Gastroesophageal sphincter (tissue), 4 donors: ENCODE measurements around the gene MOB3B. TPM values are rescaled to one million over a fixed set of nuclear protein-coding genes. Genes with fewer than 3 reads are reported as not detected.

ENCODE experiments used
- ATAC-seq: fragments of 150-250 bp; one replicate; pipeline ENCODE4 v1.9.1; 2016; ENCODE audit warnings: mild to moderate bottlenecking, moderate library complexity
- H3K27ac ChIP-seq, 4 donors: fragments of 200-600 bp; sonication (generic) in 3 of 4; 1 replicate in 3 of 4; 2 replicates in 1 of 4; pipeline ENCODE4 v1.5.1; 2016 to 2019
- H3K27me3 ChIP-seq: fragments of 200-600 bp; sonication (generic); one replicate; pipeline ENCODE4 v1.5.1; 2019
- H3K36me3 ChIP-seq, 2 donors: fragments of 200-600 bp; sonication (generic); one replicate each; pipeline ENCODE4 v1.5.1; 2019; ENCODE audit warnings: control low read depth in 1 of 2
- H3K4me1 ChIP-seq, 3 donors: fragments of 200-600 bp; sonication (generic); 1 replicate in 2 of 3; 2 replicates in 1 of 3; pipeline ENCODE4 v1.5.1; 2016 to 2019; ENCODE audit warnings: control low read depth in 2 of 3
- H3K4me3 ChIP-seq, 2 donors: fragments of 200-600 bp; sonication (generic); one replicate each; pipeline ENCODE4 v1.5.1; 2019; ENCODE audit warnings: mild to moderate bottlenecking in 1 of 2, moderate library complexity in 1 of 2
- H3K9me3 ChIP-seq, 3 donors: fragments of 200-600 bp; sonication (generic); one replicate each; pipeline ENCODE4 v1.5.1; 2017 to 2019; ENCODE audit warnings: control low read depth in 2 of 3
- EP300 ChIP-seq: sonication (generic); formaldehyde crosslinking; IDR thresholded peaks from one replicate; pipeline ENCODE4 v1.6.1; 2017; ENCODE audit warnings: antibody characterized with exemption, mild to moderate bottlenecking
- POLR2A ChIP-seq, 2 donors: fragments of 450-650 bp; IDR thresholded peaks; one replicate each; pipeline ENCODE4 v1.6.1; 2017; ENCODE audit warnings: antibody characterized with exemption in 2 of 2, mild to moderate bottlenecking in 2 of 2, moderate library complexity in 1 of 2
- POLR2AphosphoS5 ChIP-seq: sonication (generic); formaldehyde crosslinking; IDR thresholded peaks from one replicate; pipeline ENCODE4 v1.6.1; 2017; ENCODE audit warnings: antibody characterized with exemption
- WGBS, 2 donors: methylation state at CpG; one replicate each; pipeline ENCODE4 v1.1.5; 2018; ENCODE audit warnings: low coverage in 1 of 2; 5-methylcytosine and 5-hydroxymethylcytosine counted together
- total RNA-seq, 4 donors: library from RNA; depleted of rRNA; stranded (reverse); fragments of >200 nt; gene quantifications; one replicate each; pipeline ENCODE4 v1.1.0, GENCODE V29; 2016
- TF ChIP-seq, protein P1 (sequence below), 4 experiments: fragments of 200-600 bp in 2 of 4; fragments of 450-650 bp in 2 of 4; sonication (generic) in 1 of 4; IDR thresholded peaks; one replicate each; pipeline ENCODE4 v1.5.1; 2017 to 2019; ENCODE audit warnings: antibody characterized with exemption in 4 of 4, mild to moderate bottlenecking in 2 of 4, moderate library complexity in 2 of 4

Gene MOB3B
- total RNA-seq, 4 donors from 2014 or later: 10.2 to 12.4 (median 11.6) TPM

DNA sequence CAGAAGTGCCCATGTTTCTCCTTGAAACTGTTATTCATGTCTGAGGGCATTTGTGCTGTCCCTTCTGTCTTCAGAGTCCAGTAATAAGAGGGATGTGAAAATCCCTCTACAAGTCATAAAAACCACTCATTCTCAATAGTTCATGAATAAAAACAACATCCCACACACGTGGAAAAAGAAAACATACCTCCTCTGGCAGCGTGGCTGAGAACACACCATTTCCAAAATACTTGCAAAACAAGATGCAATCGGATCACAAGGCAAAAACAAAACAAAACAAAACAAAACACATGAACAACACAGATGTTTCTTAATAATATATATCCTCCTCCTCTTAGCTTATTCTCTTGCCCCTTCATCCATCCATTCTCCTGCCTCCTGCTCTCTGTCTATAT is 161.7 kb downstream of the MOB3B start:
- WGBS, 2 donors: 37 to 40% methylated on average over 2 to 3 of the region's 3 CpGs
- Histone ChIP-seq H3K36me3 (no peaks in the 10 kb centered on the region), H3K9me3 (no peaks in the 10 kb centered on the region), H3K27me3 (no peaks in the 10 kb centered on the region), H3K27ac (peak overlapping the region in 2 of 4 donors; percentile 2 to 44), H3K4me1 (peaks cover 0 to 38% (median 15%) of the 10 kb centered on the region in 3 donors), H3K4me3 (no peak overlapping the region)
- TF ChIP-seq EP300 (no peak), POLR2AphosphoS5 (no peak), POLR2A (IDR thresholded peaks at IDR 0.05) (no peak)
- TF ChIP-seq, protein P1, sequence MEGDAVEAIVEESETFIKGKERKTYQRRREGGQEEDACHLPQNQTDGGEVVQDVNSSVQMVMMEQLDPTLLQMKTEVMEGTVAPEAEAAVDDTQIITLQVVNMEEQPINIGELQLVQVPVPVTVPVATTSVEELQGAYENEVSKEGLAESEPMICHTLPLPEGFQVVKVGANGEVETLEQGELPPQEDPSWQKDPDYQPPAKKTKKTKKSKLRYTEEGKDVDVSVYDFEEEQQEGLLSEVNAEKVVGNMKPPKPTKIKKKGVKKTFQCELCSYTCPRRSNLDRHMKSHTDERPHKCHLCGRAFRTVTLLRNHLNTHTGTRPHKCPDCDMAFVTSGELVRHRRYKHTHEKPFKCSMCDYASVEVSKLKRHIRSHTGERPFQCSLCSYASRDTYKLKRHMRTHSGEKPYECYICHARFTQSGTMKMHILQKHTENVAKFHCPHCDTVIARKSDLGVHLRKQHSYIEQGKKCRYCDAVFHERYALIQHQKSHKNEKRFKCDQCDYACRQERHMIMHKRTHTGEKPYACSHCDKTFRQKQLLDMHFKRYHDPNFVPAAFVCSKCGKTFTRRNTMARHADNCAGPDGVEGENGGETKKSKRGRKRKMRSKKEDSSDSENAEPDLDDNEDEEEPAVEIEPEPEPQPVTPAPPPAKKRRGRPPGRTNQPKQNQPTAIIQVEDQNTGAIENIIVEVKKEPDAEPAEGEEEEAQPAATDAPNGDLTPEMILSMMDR (IDR thresholded peaks at IDR 0.05): no peak
- peak; percentile 64 for ATAC-seq

- peaks cover 0 to 37% (median 15%) of the 10 kb centered on the region in 3 donors for H3K4me1 ChIP-seq
- no peak for ATAC-seq
- H3K36me3 ChIP-seq: no peaks in the 10 kb centered on the region
- no peaks in the 10 kb centered on the region for H3K27me3 ChIP-seq
- H3K9me3 ChIP-seq: no peaks in the 10 kb centered on the region
- no peak for TF ChIP-seq POLR2A (IDR thresholded peaks at IDR 0.05)
- no peak for TF ChIP-seq POLR2AphosphoS5
- TF ChIP-seq, protein P1 (IDR thresholded peaks at IDR 0.05): no peak
- TF ChIP-seq EP300: no peak
- H3K4me3 ChIP-seq: no peak overlapping the region
- H3K27ac ChIP-seq: peak overlapping the region in 2 of 4 donors; percentile 2 to 44
- WGBS, 2 donors: 87 to 94% methylated on average over 3 to 6 of the region's 6 CpGs
These were observed 162.3 kb downstream of the MOB3B start for GRCh38 chr9:27367175-27367798.

DNA sequence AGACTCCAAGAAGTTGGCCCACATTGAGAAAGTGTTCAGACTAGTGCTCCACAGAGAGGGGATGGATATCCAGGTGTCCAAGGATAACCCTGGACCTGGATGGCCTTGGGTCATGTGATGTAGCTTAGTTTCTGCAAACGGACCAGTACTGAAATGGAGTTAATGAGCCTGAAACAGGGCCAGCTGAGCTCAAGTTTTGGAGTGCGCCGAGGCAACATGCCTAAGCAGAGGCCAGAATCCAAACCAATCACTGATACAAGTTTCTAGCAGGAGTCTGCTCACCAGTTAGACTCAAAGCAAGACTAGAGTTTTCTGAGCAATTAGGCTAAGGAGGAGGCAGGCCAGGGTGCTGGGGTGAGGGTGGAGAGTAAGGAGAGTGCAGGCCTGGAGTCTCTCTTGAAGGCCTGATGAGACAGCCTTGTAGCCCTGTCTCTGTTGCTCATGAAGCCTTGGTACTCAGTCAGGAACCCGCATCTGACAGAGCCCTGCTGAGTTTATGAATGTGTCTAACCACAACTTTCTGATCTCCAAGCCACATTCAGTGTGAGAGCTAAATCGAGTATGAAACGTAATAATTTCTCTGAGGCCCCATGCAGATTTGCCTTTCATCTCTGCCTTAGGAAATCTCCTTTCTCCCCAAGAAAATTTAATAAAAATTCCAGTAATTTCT is 163.8 kb downstream of the MOB3B start:
- no peak overlapping the region for H3K4me3 ChIP-seq
- H3K27ac ChIP-seq: no peak overlapping the region
- TF ChIP-seq POLR2A (IDR thresholded peaks at IDR 0.05) (no peak), POLR2AphosphoS5 (no peak), EP300 (no peak)
- TF ChIP-seq, protein P1 (IDR thresholded peaks at IDR 0.05): no peak
- H3K27me3 ChIP-seq: no peaks in the 10 kb centered on the region
- H3K4me1 ChIP-seq: peaks cover 0 to 32% (median 15%) of the 10 kb centered on the region in 3 donors
- H3K36me3 ChIP-seq: no peaks in the 10 kb centered on the region
- 58 to 63% methylated on average over 2 to 5 of the region's 6 CpGs for WGBS, 2 donors
- no peak for ATAC-seq
- no peaks in the 10 kb centered on the region for H3K9me3 ChIP-seq

DNA sequence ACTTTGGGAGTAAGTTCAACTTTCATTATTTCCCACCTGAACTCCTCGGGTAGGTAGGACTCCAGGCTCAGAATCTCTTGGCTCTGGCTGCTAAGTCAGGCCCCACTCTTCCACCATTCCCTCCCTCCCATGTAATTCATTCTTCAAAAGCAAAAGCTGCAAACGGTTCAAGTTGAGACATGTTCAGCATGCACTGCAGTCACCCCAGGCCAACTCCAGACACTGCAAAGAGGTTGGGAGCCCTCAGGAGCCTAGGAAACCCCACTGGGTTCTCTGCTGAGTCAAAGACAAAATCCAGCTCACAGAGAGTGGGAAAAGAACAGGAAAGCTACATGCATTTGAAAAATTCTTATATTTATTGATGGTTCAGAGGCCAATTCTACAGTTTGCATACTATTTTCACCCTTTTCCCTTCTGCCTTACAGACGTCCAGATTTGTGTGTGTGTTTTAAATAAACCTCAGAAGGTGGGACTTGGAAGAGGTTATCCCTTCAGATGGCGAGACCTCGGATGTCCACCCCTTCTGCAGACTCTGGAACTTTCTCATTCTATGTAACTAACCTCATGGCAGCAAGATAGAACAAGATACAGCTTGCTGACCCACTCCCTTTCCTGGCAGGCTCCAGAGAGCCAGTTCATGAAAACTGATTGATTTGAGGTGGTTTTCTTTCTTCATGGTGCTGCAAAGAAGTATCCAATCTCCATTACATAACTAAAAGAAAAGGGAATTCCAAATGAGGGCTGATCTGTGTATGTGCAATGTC is 167.0 kb downstream of the MOB3B start:
- Histone ChIP-seq H3K4me3 (no peak overlapping the region), H3K27me3 (no peaks in the 10 kb centered on the region), H3K27ac (no peak overlapping the region), H3K36me3 (peaks cover 0 to 14% of the 10 kb centered on the region in 2 donors), H3K9me3 (no peaks in the 10 kb centered on the region), H3K4me1 (peaks cover 0 to 22% (median 14%) of the 10 kb centered on the region in 3 donors)
- WGBS, 2 donors: 64 to 71% methylated on average over 5 of the region's 5 CpGs
- TF ChIP-seq, protein P1 (IDR thresholded peaks at IDR 0.05): no peak
- TF ChIP-seq POLR2AphosphoS5 (no peak), POLR2A (IDR thresholded peaks at IDR 0.05) (no peak), EP300 (no peak)
- ATAC-seq: no peak
